Mucosa of stomach (tissue), 1 donor: ENCODE data around the gene ZNF367.

Source experiments
- H3K27me3 ChIP-seq: one replicate; pipeline ENCODE4 v1.7.0; 2013; ENCODE audit warnings: mild to moderate bottlenecking, low read length; ENCODE audit not compliant: control insufficient read depth, insufficient read depth
- H3K36me3 ChIP-seq: one replicate; pipeline ENCODE4 v1.7.0; 2013; ENCODE audit warnings: low read length; ENCODE audit not compliant: control insufficient read depth, insufficient read depth
- H3K4me1 ChIP-seq: one replicate; pipeline ENCODE4 v1.7.0; 2013; ENCODE audit warnings: mild to moderate bottlenecking, low read length; ENCODE audit not compliant: control insufficient read depth, insufficient read depth
- H3K4me3 ChIP-seq: one replicate; pipeline ENCODE4 v1.7.0; 2013; ENCODE audit warnings: low read length
- H3K9ac ChIP-seq: one replicate; pipeline ENCODE4 v1.7.0; 2013; ENCODE audit warnings: mild to moderate bottlenecking, low read length, moderate library complexity
- H3K9me3 ChIP-seq: one replicate; pipeline ENCODE4 v1.7.0; 2013; ENCODE audit warnings: mild to moderate bottlenecking, low read length, moderate library complexity; ENCODE audit not compliant: control insufficient read depth
- donor health status: Pancreatic carcinoma.

Gene ZNF367

GRCh38 chr9:96391021-96391765, 27.0 kb downstream of the ZNF367 start:
- peaks cover 27% of the 10 kb centered on the region for H3K4me1 ChIP-seq
- H3K9me3 ChIP-seq: no peaks in the 10 kb centered on the region
- H3K27me3 ChIP-seq: no peaks in the 10 kb centered on the region
- no peaks in the 10 kb centered on the region for H3K36me3 ChIP-seq
- H3K9ac ChIP-seq: peak overlapping the region; percentile 61
- H3K4me3 ChIP-seq: peak overlapping the region; percentile 21

DNA sequence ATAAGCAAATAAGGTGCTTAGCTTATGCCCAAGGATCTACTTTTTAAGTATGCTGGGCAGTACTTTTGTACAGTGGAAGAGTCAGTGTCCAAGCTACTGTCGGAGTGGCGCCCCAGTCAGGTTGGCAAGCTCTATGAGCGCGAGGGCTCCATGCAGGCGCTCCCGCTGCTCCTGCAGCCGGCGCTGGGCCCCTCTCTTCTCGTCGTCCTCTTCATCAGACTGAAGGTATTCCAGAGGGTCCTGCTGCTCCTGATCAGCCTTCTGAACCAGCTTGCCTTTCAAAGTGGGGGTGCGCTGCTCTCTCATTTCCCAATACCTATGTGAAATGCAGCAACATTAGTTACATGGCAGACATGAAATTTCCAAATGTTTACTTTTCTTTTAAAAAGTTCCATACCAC, 30.0 kb downstream of the ZNF367 start:
- no peaks in the 10 kb centered on the region for H3K36me3 ChIP-seq
- no peak overlapping the region for H3K4me3 ChIP-seq
- no peak overlapping the region for H3K9ac ChIP-seq
- peaks cover 37% of the 10 kb centered on the region for H3K4me1 ChIP-seq
- no peaks in the 10 kb centered on the region for H3K27me3 ChIP-seq
- no peaks in the 10 kb centered on the region for H3K9me3 ChIP-seq

DNA sequence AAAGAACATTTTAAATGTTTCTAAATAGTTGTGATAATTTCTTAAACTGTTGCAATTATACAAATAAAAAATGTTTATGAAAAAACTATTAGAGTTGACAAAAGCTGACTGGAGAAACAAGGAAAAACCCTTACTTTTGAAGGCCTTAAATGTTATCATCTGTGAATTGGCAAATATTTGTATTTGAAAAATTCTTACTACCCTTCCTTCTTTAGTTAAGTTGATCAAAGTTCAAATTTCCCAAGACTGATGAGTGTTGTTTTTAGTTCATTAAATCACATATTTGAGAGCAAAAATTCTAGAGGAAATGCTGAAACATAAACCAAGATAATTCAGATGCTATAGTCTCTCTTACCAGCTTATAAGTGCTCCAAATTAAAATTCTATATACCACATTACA, 32.0 kb downstream of the ZNF367 start:
- no peak overlapping the region for H3K4me3 ChIP-seq
- H3K27me3 ChIP-seq: no peaks in the 10 kb centered on the region
- H3K9me3 ChIP-seq: no peaks in the 10 kb centered on the region
- peaks cover 31% of the 10 kb centered on the region for H3K4me1 ChIP-seq
- no peak overlapping the region for H3K9ac ChIP-seq
- H3K36me3 ChIP-seq: no peaks in the 10 kb centered on the region

GRCh38 chr9:96383165-96383942, 34.8 kb downstream of the ZNF367 start, which contains the start of gene SLC35D2:
SLC35D2 (minus strand) TSS chr9:96383711; CDS start chr9:96383634, 77 bp downstream.
- no peaks in the 10 kb centered on the region for H3K36me3 ChIP-seq
- H3K27me3 ChIP-seq: no peaks in the 10 kb centered on the region
- H3K4me3 ChIP-seq: peak within 1 kb of the TSS; percentile 35
- peaks cover 23% of the 10 kb centered on the region for H3K4me1 ChIP-seq
- H3K9ac ChIP-seq: peak within 1 kb of the TSS; percentile 83
- no peaks in the 10 kb centered on the region for H3K9me3 ChIP-seq

DNA sequence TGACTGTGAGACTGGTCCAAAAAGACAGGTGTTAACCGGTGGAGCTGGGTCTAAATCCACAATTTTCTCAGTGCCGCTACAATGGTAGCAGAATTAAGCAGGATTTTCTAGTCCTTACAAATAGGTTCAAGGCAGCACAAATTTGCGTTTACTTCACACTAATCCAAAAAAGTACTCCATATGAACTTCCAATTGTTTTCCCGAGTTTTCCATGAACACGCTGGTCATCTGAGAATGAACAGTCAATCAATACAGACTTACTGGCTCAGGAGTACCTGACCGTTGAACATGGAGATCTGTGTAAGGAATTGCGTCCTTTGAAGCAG, 35.4 kb downstream of the ZNF367 start:
- H3K4me3 ChIP-seq: peak overlapping the region; percentile 35
- H3K9me3 ChIP-seq: no peaks in the 10 kb centered on the region
- peaks cover 25% of the 10 kb centered on the region for H3K4me1 ChIP-seq
- no peaks in the 10 kb centered on the region for H3K27me3 ChIP-seq
- peak overlapping the region; percentile 83 for H3K9ac ChIP-seq
- H3K36me3 ChIP-seq: no peaks in the 10 kb centered on the region

DNA sequence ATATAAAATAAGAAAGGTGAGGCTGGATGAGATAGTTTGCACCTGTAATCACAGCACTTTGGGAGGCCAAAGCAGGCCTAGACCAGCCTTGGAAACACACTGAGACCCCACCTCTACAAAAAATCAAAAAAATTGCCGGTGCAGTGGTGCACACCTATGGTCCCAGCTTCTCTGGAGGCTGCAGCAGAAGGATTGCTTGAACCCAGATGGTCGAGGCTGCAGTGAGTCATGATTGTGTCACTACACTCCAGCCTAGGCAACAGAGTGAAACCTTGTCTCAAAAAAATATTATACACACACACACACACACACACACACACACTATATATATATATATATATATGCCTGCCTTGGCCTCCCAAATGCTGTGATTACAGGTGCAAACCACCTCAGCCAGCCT, 36.0 kb downstream of the ZNF367 start:
- Histone ChIP-seq H3K36me3 (no peaks in the 10 kb centered on the region), H3K9ac (peak overlapping the region; percentile 83), H3K4me3 (no peak overlapping the region), H3K4me1 (peaks cover 31% of the 10 kb centered on the region), H3K27me3 (no peaks in the 10 kb centered on the region), H3K9me3 (no peaks in the 10 kb centered on the region)

DNA sequence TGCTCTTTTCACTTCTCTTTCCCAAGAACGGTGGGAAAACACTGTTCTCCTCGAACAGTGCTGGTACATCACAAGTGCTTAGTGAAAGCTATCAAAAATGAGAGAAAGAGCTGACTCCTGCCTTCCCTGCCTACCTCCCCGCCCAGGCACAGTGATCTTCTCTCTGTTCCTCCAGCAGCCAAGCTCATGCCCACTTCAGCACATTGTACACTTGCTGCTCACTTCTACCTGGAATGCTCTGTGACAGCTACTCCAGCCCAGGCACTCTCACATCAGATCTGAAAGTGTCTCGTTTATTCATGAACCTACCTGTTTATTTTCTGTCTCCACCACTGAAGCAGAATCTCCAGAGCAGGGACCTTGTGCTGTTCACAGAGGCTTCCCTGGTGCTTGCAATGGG, 36.5 kb downstream of the ZNF367 start:
- no peaks in the 10 kb centered on the region for H3K9me3 ChIP-seq
- peaks cover 36% of the 10 kb centered on the region for H3K4me1 ChIP-seq
- H3K36me3 ChIP-seq: no peaks in the 10 kb centered on the region
- H3K9ac ChIP-seq: peak overlapping the region; percentile 27
- H3K27me3 ChIP-seq: no peaks in the 10 kb centered on the region
- no peak overlapping the region for H3K4me3 ChIP-seq

- peak overlapping the region; percentile 27 for H3K9ac ChIP-seq
- H3K4me3 ChIP-seq: no peak overlapping the region
- no peaks in the 10 kb centered on the region for H3K36me3 ChIP-seq
- H3K27me3 ChIP-seq: no peaks in the 10 kb centered on the region
- no peaks in the 10 kb centered on the region for H3K9me3 ChIP-seq
- H3K4me1 ChIP-seq: peaks cover 36% of the 10 kb centered on the region
Observed at GRCh38 chr9:96381125-96381524, 37.0 kb downstream of the ZNF367 start.

GRCh38 chr9:96379461-96379860, 38.7 kb downstream of the ZNF367 start:
- no peak overlapping the region for H3K9ac ChIP-seq
- H3K36me3 ChIP-seq: no peaks in the 10 kb centered on the region
- H3K4me1 ChIP-seq: peaks cover 31% of the 10 kb centered on the region
- H3K27me3 ChIP-seq: no peaks in the 10 kb centered on the region
- no peak overlapping the region for H3K4me3 ChIP-seq
- H3K9me3 ChIP-seq: no peaks in the 10 kb centered on the region

- no peaks in the 10 kb centered on the region for H3K36me3 ChIP-seq
- no peaks in the 10 kb centered on the region for H3K27me3 ChIP-seq
- no peak overlapping the region for H3K4me3 ChIP-seq
- H3K9ac ChIP-seq: no peak overlapping the region
- H3K4me1 ChIP-seq: peaks cover 26% of the 10 kb centered on the region
- H3K9me3 ChIP-seq: no peaks in the 10 kb centered on the region
Observed at GRCh38 chr9:96378187-96378586, 40.0 kb downstream of the ZNF367 start.

GRCh38 chr9:96376891-96377874, 41.0 kb downstream of the ZNF367 start:
- Histone ChIP-seq H3K4me3 (no peak overlapping the region), H3K4me1 (peaks cover 26% of the 10 kb centered on the region), H3K9ac (no peak overlapping the region), H3K9me3 (no peaks in the 10 kb centered on the region), H3K27me3 (no peaks in the 10 kb centered on the region), H3K36me3 (no peaks in the 10 kb centered on the region)
